Uterus (tissue), 2 donors: ENCODE measurements around the gene ACOT13.

ENCODE experiments used
- CTCF ChIP-seq, 4 experiments: fragments of 200-600 bp in 2 of 4; fragments of 450-650 bp in 2 of 4; sonication (generic) in 2 of 4; IDR thresholded peaks; one replicate each; pipeline ENCODE4 v1.5.1; 2016 to 2019; ENCODE audit warnings: antibody characterized with exemption in 4 of 4, mild to moderate bottlenecking in 2 of 4, moderate library complexity in 1 of 4
- POLR2A ChIP-seq, 2 donors: fragments of 450-650 bp; IDR thresholded peaks; one replicate each; pipeline ENCODE4 v1.6.1; 2016; ENCODE audit warnings: antibody characterized with exemption in 2 of 2, mild to moderate bottlenecking in 1 of 2, moderate library complexity in 1 of 2

GRCh38 chr6:24744911-24745310 is 78.0 kb downstream of the ACOT13 start:
- TF ChIP-seq CTCF (IDR thresholded peaks at IDR 0.05) (no peak), POLR2A (IDR thresholded peaks at IDR 0.05) (no peak)
